HUES48 (cell line): Measurements from ENCODE around the gene HS3ST1.

Source experiments
- H3K27ac ChIP-seq: one replicate; pipeline ENCODE4 v1.7.0; 2013; ENCODE audit warnings: low read depth, low read length, inconsistent platforms
- H3K27me3 ChIP-seq: 2 replicates; pipeline ENCODE4 v1.6.1; 2013; ENCODE audit warnings: mild to moderate bottlenecking, low read length; ENCODE audit not compliant: control insufficient read depth, insufficient read depth
- H3K36me3 ChIP-seq: 2 replicates; pipeline ENCODE4 v1.6.1; 2013; ENCODE audit warnings: low read length; ENCODE audit not compliant: control insufficient read depth, insufficient read depth
- H3K4me1 ChIP-seq: 2 replicates; pipeline ENCODE4 v1.6.1; 2013; ENCODE audit warnings: mild to moderate bottlenecking, low read length; ENCODE audit not compliant: control insufficient read depth, insufficient read depth
- H3K4me3 ChIP-seq: 2 replicates; pipeline ENCODE4 v1.5.1; 2013; ENCODE audit warnings: mild to moderate bottlenecking, low read depth, low read length
- H3K9ac ChIP-seq: 2 replicates; pipeline ENCODE4 v1.6.1; 2013; ENCODE audit warnings: mild to moderate bottlenecking, low read depth, low read length, moderate library complexity
- H3K9me3 ChIP-seq: 2 replicates; pipeline ENCODE4 v1.6.1; 2013; ENCODE audit warnings: low read length; ENCODE audit not compliant: control insufficient read depth, insufficient read depth

Gene HS3ST1

DNA sequence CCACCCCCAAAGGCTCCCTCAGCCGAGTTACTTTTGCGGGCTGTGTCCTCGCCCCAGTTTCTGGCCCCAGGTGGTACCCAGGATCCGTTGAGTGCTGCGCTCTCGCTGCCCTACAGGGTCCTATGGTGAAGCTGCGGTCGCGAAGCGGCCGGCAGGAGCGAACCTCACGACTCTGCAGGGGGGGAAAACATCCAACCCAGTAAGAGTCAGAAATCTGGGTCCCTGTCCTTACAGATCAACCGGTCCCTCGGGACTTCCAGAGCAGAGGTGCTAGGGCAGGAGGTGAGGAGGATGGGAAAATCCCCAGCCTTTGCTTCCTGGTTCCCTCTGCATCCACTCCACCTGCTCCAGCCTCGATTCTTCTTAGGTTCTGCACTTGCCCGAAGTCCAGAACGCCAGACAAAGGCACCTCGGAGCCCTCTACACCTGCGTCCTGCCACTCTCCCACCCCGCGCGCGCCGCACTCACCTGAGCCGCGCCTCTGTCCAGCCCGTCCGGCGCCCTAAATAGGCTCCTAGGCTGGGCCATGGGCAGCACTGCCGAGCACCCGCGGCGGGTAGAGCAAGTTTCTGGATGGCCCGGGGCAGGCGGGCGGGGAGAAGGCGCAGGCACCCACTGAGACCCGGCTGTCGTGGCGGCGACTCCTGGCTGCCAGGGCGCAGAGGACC lies at the start of gene HS3ST1:
Gene HS3ST1, minus strand, starts transcription at position 664 of the 668 bp plus-strand sequence. CDS start 28,889 bp downstream, outside the sequence.
- no peaks in the 10 kb centered on the region for H3K9me3 ChIP-seq
- no peaks in the 10 kb centered on the region for H3K36me3 ChIP-seq
- H3K4me1 ChIP-seq = peaks cover 8% of the 10 kb centered on the region; the same call in 1 of the 2 replicates
- H3K9ac ChIP-seq = peak within 1 kb of the TSS; percentile 32
- peak within 1 kb of the TSS; percentile 86 for H3K4me3 ChIP-seq
- peaks cover 48% of the 10 kb centered on the region for H3K27me3 ChIP-seq
- H3K27ac ChIP-seq = no peak within 1 kb of the TSS

DNA sequence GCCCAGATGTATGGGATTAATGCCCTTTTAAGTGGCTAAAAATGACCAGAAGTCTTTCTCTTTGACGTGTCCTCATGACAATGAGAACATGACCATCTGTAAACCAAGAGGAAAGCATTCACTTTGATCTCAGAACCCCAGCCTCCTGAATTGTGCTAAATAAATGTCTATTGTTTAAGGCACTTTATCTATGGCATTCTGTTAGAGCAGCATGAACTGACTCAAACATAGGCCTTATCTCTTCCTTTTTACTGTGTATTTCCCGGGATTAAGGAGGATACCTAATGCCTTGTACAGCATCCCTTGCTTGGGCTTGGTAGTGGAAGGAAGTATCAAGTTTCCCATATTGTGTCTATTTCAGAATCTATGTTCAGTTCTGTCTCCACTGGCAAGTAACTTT lies 47.2 kb upstream of the HS3ST1 start:
- H3K9ac ChIP-seq = no peak overlapping the region
- no peaks in the 10 kb centered on the region for H3K27me3 ChIP-seq
- H3K4me1 ChIP-seq = peaks cover 3% of the 10 kb centered on the region; the same call in 1 of the 2 replicates
- no peaks in the 10 kb centered on the region for H3K36me3 ChIP-seq
- H3K4me3 ChIP-seq = no peak overlapping the region
- H3K27ac ChIP-seq = no peak overlapping the region
- no peaks in the 10 kb centered on the region for H3K9me3 ChIP-seq

DNA sequence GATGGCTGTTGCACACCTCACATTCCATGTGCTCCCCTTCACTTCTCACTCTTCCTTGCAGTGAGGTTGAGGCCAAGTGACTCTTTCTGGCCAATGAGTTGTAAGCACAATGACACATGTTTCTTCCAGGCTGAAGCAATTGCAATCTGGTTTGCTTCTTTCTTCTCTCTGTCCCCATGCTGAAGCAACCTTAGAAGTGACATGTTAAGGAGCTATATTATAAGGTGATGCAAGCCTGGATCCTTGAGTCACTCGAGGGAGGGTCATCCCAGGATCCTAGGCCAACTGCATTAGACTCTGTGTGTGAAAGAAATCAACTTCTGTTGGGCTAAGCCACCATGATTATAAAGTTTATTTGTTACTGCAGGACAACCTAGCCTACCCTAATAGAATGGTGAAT lies 45.5 kb upstream of the HS3ST1 start:
- Histone ChIP-seq H3K27ac (no peak overlapping the region), H3K27me3 (no peaks in the 10 kb centered on the region), H3K4me3 (no peak overlapping the region), H3K4me1 (peaks cover 21% of the 10 kb centered on the region), H3K9ac (no peak overlapping the region), H3K36me3 (no peaks in the 10 kb centered on the region), H3K9me3 (no peaks in the 10 kb centered on the region)

DNA sequence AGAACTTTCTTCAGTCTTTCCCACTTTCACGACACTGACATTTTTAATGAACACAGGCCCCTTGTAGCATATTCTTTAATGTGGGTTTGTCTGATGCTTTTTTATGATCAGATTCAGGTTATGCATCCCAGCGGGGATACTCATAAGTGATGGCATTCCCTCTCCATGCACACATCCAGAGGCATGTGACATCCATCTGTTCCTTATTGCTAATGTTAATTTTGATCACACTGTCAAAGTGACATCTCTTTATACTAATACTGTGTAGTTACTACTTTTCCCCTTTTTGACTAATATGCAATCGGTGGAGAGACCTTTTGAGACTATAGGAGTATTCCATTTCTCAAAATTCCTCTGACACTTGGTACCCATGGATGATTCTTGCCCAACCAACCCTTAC lies 43.8 kb upstream of the HS3ST1 start:
- H3K4me3 ChIP-seq = no peak overlapping the region
- H3K9me3 ChIP-seq = no peaks in the 10 kb centered on the region
- H3K36me3 ChIP-seq = no peaks in the 10 kb centered on the region
- H3K9ac ChIP-seq = no peak overlapping the region
- H3K4me1 ChIP-seq = peaks cover 26% of the 10 kb centered on the region
- no peak overlapping the region for H3K27ac ChIP-seq
- H3K27me3 ChIP-seq = no peaks in the 10 kb centered on the region

DNA sequence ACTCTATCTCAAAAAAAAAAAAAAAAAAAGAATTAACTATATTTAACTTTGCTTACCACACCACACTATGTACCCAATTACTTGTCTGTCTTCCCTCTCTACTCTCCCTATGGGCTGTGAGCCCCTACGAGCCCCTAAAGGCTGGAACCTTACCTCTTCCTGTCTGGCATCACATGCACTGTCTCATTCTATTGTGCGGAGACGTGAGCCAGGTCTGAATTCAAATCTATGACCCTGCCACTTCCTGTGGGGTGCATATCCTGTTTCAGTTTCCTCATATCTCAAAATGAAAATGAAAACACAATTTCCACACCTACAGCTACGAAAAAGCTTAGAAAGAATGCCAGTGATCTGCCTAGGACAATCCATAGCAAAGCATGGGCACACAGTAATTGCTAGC lies 42.9 kb upstream of the HS3ST1 start:
- no peaks in the 10 kb centered on the region for H3K9me3 ChIP-seq
- no peaks in the 10 kb centered on the region for H3K36me3 ChIP-seq
- H3K27me3 ChIP-seq = no peaks in the 10 kb centered on the region
- no peak overlapping the region for H3K27ac ChIP-seq
- H3K9ac ChIP-seq = no peak overlapping the region
- H3K4me1 ChIP-seq = peaks cover 26% of the 10 kb centered on the region
- H3K4me3 ChIP-seq = no peak overlapping the region

DNA sequence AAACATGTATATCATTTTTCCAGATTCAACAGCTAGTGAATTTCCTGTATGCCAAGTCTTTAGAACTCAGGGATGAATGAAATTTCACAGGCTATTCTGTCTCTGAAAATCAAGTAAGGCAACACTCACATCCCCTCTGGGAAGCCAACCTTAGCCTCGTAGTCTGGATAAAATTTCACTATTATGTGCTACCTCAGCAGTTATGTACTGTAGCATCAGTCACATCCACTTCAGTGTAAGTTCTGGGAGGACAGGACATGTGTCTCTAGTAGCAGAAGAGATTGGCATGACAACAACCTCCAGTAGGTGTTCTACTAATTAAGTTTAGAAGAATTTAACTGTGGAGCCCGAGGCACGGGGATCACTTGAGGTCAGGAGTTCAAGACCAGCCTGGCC lies 42.4 kb upstream of the HS3ST1 start:
- Histone ChIP-seq H3K36me3 (no peaks in the 10 kb centered on the region), H3K27ac (no peak overlapping the region), H3K4me1 (peaks cover 26% of the 10 kb centered on the region), H3K4me3 (no peak overlapping the region), H3K27me3 (no peaks in the 10 kb centered on the region), H3K9ac (no peak overlapping the region), H3K9me3 (no peaks in the 10 kb centered on the region)

DNA sequence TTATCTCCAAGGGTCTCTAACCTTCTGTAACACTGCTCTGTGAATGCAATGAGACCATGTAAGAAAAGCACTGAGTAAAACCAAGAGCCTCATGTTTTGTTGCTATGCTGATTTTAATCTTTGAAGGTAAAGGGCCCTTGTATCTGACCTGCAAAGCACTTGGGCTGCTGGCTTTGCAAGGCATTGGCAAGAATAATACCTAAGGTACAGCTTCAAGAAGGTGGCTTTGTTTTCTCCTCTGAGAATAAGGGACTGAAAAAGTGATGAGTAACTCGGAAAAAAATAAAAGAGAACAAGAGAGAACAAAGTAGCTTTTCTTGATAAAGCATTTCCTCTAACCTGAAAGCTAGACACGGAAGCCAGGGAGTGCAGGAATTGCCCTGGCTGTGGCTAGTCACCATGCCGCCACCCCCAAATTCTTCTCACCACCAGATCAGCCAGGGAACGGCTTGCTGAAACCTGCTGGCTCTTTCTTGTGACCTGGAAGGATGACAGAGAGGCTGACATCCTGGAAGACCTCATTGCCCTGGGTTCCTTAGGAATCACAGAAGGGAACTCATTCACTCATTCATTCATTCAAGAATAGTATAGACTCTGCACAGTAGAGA lies 41.8 kb upstream of the HS3ST1 start:
- Histone ChIP-seq H3K4me1 (peaks cover 26% of the 10 kb centered on the region), H3K9ac (no peak overlapping the region), H3K27me3 (no peaks in the 10 kb centered on the region), H3K36me3 (no peaks in the 10 kb centered on the region), H3K27ac (no peak overlapping the region), H3K9me3 (no peaks in the 10 kb centered on the region), H3K4me3 (no peak overlapping the region)

DNA sequence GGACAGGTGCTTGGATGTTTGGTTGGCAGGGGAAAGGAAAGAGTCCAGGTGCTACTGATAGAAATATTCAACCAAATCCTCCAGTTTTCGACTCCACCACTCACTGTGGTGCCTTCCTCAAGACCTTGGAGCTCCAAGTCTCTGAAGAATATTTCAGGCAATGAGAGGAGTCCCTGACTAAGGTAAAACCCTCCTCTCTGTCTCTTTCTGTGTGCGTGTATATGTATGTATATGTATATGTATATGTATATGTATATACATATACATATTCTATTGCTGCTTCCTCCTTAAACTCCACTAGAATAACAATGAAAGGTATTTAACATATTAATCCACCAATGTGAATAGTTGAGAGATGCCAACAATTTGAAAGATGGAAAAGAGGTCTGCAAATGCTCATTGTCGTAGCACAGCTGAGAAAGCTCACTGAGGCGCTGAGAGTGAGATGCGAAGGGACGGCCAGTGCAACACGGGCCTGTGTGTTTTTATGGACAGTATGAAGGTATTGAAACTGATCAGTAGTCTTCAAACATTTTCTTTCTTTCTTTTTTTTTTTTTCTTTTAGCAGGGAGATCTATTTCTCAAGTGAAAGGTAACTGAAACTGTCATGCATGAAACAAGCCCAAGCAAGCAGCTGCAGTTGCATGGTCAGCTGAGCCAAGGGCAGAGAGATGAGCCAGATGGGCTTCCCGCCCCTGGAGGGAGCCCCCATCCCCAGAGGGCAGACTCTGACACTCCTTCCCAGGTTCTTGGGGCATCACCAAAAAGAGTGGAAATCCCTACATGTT lies 41.1 kb upstream of the HS3ST1 start:
- Histone ChIP-seq H3K27me3 (no peaks in the 10 kb centered on the region), H3K4me3 (no peak overlapping the region; the same call in 1 of the 2 replicates), H3K4me1 (peaks cover 26% of the 10 kb centered on the region), H3K9me3 (no peaks in the 10 kb centered on the region), H3K9ac (no peak overlapping the region), H3K36me3 (no peaks in the 10 kb centered on the region), H3K27ac (no peak overlapping the region)

DNA sequence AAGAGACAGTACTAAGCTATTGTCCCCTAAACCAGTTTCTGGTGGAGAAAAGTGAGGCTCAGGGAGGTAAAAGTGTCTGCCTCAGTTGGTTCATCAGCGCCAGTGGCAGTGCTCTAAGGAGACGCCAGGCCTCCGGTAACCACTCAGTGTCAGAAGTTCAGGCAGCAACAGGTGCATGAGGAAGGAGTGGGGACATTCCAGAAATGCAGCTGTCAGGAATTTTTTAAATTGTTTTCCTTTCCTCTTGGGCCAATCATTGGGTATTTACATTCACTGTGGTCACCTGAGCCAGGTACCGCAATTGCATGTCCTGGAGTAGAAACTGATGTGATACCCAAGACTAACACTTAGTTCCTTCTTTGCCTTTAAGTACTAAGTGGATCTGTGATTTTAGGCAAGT lies 40.2 kb upstream of the HS3ST1 start:
- H3K9ac ChIP-seq = no peak overlapping the region
- H3K36me3 ChIP-seq = no peaks in the 10 kb centered on the region
- no peak overlapping the region; the same call in 1 of the 2 replicates for H3K4me3 ChIP-seq
- H3K4me1 ChIP-seq = peaks cover 26% of the 10 kb centered on the region
- no peak overlapping the region for H3K27ac ChIP-seq
- H3K9me3 ChIP-seq = no peaks in the 10 kb centered on the region
- H3K27me3 ChIP-seq = no peaks in the 10 kb centered on the region

DNA sequence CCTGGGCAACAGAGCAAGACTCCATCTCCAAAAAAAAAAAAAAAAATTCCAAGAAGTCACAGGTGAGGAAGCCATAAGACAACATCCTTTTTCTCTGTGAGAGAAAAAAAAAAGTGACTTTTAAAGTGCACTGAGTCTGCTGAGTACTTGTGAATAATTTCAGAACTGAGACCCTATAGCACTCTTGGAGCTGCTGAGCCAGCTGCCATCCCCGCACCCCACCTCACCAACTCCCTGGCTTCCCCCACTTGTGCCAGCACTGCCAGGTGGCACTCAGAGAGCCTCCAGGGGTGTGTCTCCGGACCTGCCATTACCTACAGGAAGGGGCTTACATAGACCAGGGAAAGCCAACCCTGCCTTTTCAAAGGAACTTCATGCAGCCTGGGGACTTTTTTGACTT lies 39.2 kb upstream of the HS3ST1 start:
- H3K4me3 ChIP-seq = no peak overlapping the region
- H3K36me3 ChIP-seq = no peaks in the 10 kb centered on the region
- no peak overlapping the region for H3K9ac ChIP-seq
- no peaks in the 10 kb centered on the region for H3K9me3 ChIP-seq
- H3K4me1 ChIP-seq = peaks cover 26% of the 10 kb centered on the region
- no peak overlapping the region for H3K27ac ChIP-seq
- no peaks in the 10 kb centered on the region for H3K27me3 ChIP-seq

DNA sequence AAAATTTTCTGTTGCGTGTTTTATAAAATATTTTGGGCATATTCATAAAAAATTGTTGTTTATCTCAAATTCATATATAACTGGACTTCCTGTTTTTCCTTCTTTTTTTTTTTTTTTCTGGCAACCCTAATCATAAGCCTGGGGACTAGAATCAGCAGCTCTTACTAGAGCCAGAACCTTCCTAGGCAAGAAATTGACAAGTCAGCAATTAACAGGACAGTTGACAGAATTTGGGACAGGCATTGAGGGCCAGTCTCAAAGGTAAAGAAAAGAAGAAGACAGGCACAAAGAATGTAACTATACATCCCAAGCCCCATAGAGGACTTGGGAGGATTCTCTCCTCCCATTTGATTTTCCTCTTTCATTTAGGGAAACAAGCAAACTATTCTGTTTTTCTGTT lies 35.0 kb upstream of the HS3ST1 start:
- H3K9me3 ChIP-seq = no peaks in the 10 kb centered on the region; the same call in 1 of the 2 replicates

More for the DNA sequence above, 35.0 kb upstream of the HS3ST1 start:
- 0 out of 2 replicates have a peak, but pooled peaks cover 2% of the 10 kb centered on the region for H3K4me1 ChIP-seq
- no peaks in the 10 kb centered on the region for H3K36me3 ChIP-seq
- no peaks in the 10 kb centered on the region for H3K27me3 ChIP-seq
- H3K4me3 ChIP-seq = no peak overlapping the region
- H3K27ac ChIP-seq = no peak overlapping the region
- no peak overlapping the region for H3K9ac ChIP-seq
